Activated naive CD4-positive, alpha-beta T cell treated with anti-CD3 and anti-CD28 coated beads for 36 hours (primary cell): ENCODE measurements around the gene GNB5. TPM values are rescaled to one million over a fixed set of nuclear protein-coding genes. Genes with fewer than 3 reads are reported as not detected.
"Not testable (repeated sequence)": the region's sequence is repeated elsewhere in the genome, so short reads cannot be mapped to it uniquely, and the experiment has no call there.

ENCODE experiments used
- CTCF ChIA-PET: fragments of 350-600 bp; sonication (Branson Sonifier 250); formaldehyde crosslinking; loops from one replicate; lab custom pipeline; 2021; ENCODE audit warnings: antibody characterized with exemption; lab: Charles Lee
- DNase-seq: peaks from one replicate; pipeline ENCODE4 v3.0.0-alpha.2; 2020
- H3K27ac Mint-ChIP-seq: one replicate; pipeline ENCODE4 v1.8.0; 2021; ENCODE audit warnings: mild to moderate bottlenecking, mixed read lengths
- H3K27me3 Mint-ChIP-seq: one replicate; pipeline ENCODE4 v1.8.0; 2021; ENCODE audit warnings: low read depth, mixed read lengths
- H3K36me3 Mint-ChIP-seq: one replicate; pipeline ENCODE4 v1.8.0; 2021; ENCODE audit warnings: low read depth, mixed read lengths
- H3K4me1 Mint-ChIP-seq: one replicate; pipeline ENCODE4 v1.8.0; 2021; ENCODE audit warnings: low read depth, mixed read lengths
- H3K4me3 Mint-ChIP-seq: one replicate; pipeline ENCODE4 v1.8.0; 2021; ENCODE audit warnings: mild to moderate bottlenecking, moderate library complexity, mixed read lengths
- H3K9me3 Mint-ChIP-seq: one replicate; pipeline ENCODE4 v1.8.0; 2021; ENCODE audit warnings: mixed read lengths
- intact Hi-C: fragments of 100-400 bp; cut with micrococcal nuclease; formaldehyde crosslinking; loops from one replicate; pipeline ENCODE4 v1.15.1; 2023
- total RNA-seq, 2 experiments: library from RNA; stranded (reverse); gene quantifications; one replicate each; pipeline ENCODE4 v1.2.3, GENCODE V29; 2021

Gene GNB5
- 10 to 100 TPM; 23.2 to 23.6 TPM for total RNA-seq

DNA sequence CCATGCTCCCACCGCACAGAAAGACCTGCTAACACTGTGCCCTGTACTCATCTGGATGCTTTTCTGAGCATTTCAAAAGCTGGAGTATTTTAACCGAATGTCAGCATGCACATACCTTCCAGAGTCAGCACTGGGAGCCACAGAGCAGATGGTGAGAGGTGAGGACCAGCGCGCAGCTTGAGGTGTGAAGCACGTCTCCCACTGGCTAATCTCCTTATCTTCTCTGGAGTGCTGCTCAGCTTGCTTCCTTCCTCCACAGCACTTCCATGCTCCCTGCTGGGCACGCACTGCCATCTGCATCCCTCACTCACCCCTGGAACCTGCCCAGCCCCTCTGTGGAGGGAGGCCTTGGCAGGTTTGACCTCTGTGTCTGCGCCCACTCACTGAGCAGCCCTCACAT, at the start of gene GNB5:
Gene GNB5 (minus strand): TSS at position 186 of the 400 bp plus-strand sequence. CDS start 6,716 bp downstream, outside the sequence.
- Mint-ChIP-seq H3K27ac (no peak within 1 kb of the TSS), H3K27me3 (no peaks in the 10 kb centered on the region), H3K36me3 (no peaks in the 10 kb centered on the region), H3K4me1 (no peaks in the 10 kb centered on the region), H3K4me3 (no peak within 1 kb of the TSS), H3K9me3 (no peaks in the 10 kb centered on the region)
- CTCF ChIA-PET = interaction anchor here (0.6 to 2.1 kb wide), 2 partner anchors 17 to 156 kb away, joined by 3 to 7 read pairs; no protein-coding TSS in a partner anchor
- no peak for DNase-seq
- intact Hi-C loops = no loop called here

DNA sequence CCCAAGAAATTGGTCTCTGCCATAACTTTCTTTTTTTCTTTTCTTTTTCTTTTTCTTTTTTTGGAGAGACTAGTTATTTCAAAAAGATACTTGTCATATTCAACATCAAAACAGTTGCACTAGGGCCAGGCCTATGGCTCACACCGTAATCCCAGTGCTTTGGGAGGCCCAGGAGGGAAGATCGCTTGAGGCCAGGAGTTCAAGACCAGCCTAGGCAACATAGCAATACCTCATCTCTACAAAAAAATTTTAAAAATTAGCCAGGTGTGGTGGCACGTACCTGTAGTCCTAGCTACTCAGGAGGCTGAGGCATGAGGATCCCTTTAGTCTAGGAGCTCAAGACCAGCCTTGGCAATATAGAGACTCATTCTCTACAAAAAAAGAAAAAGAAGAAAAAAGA, 49.0 kb upstream of the GNB5 start:
- intact Hi-C loops = no loop called here
- no peaks in the 10 kb centered on the region for H3K36me3 Mint-ChIP-seq
- H3K4me3 Mint-ChIP-seq = no peak overlapping the region
- CTCF ChIA-PET = interaction anchor here (2.0 kb wide), 1 partner anchor 13 kb away, joined by 10 read pairs; no protein-coding TSS in a partner anchor
- H3K27me3 Mint-ChIP-seq = no peaks in the 10 kb centered on the region
- H3K4me1 Mint-ChIP-seq = peaks cover 21% of the 10 kb centered on the region
- no peak overlapping the region for H3K27ac Mint-ChIP-seq
- no peak for DNase-seq
- H3K9me3 Mint-ChIP-seq = no peaks in the 10 kb centered on the region

DNA sequence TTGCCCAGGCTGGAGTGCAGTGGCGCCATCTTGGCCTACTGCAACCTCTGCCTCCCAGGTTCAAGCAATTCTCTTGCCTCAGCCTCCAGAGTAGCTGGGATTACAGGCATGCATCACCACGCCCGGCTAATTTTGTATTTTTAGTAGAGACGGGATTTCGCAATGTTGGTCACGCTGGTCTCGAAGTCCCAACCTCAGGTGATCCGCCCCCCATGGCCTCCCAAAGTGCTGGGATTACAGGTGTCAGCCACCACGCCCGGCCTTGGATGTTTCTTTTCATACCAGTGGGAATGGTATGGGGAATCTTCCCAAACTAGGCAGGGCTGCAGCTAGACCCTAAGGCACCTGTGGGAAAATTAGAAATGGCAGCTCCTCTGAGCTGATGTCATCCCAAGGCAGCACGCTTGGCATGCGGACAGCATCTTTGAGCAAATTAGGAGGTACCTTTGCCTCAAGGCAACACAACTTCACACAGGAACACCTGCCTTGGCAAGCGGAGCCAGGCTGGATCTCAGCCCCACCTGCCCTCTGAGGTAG, 47.9 kb upstream of the GNB5 start:
- H3K27ac Mint-ChIP-seq, H3K4me3 Mint-ChIP-seq, DNase-seq, H3K36me3 Mint-ChIP-seq, H3K9me3 Mint-ChIP-seq, H3K27me3 Mint-ChIP-seq, intact Hi-C loops: not testable (repeated sequence)
- CTCF ChIA-PET = interaction anchor here (0.9 to 2.1 kb wide), 3 partner anchors 11 to 18 kb away, joined by 4 to 15 read pairs (median 4); no protein-coding TSS in a partner anchor
- H3K4me1 Mint-ChIP-seq = peaks cover 32% of the 10 kb centered on the region

DNA sequence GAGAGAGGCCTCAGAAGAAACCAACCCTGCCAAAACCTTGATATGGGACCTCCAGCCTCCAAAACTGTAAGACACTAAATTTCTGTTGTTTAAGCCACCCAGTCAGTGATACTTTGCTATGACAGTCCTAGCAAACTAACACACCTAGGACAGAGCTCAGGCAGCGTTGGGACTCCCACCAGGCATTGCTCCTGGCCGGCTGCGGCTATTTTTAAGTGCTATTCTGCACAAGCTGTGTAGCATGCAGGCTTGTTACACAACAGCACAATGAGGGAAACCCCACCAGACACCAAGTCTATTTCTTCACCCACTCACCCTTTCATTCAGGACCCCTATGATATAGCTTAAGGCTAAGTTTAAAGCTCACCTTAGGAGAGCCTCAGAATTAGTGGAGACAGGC, 47.0 kb upstream of the GNB5 start:
- intact Hi-C loops = no loop called here
- CTCF ChIA-PET = interaction anchor here (1.3 to 2.1 kb wide), 2 partner anchors 10 to 12 kb away, joined by 4 to 15 read pairs; no protein-coding TSS in a partner anchor
- Mint-ChIP-seq H3K27ac (no peak overlapping the region), H3K9me3 (no peaks in the 10 kb centered on the region), H3K4me3 (no peak overlapping the region), H3K36me3 (no peaks in the 10 kb centered on the region), H3K27me3 (no peaks in the 10 kb centered on the region), H3K4me1 (peaks cover 41% of the 10 kb centered on the region)
- no peak for DNase-seq

DNA sequence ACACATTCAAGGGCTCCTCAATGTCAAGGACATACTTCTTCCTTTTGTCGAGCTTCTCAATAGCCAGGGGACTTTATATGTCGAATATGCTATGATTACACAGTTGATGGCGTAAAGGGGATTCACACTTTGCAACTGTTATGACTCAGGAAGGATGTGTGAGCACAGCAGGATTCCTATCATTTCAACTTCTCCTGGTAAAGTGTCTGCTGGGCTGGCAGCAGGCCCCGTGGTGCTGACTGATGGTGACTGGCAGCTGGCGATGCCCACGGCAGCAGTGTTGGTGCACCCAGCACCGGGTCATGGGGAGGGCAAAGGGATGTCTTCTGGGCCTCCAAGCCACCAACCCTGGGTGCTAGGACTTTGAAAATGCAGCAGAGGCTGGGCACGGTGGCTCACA, 44.8 kb upstream of the GNB5 start:
- intact Hi-C loops = no loop called here
- Mint-ChIP-seq H3K9me3 (no peaks in the 10 kb centered on the region), H3K27me3 (no peaks in the 10 kb centered on the region), H3K4me3 (no peak overlapping the region), H3K4me1 (peaks cover 46% of the 10 kb centered on the region), H3K36me3 (no peaks in the 10 kb centered on the region), H3K27ac (no peak overlapping the region)
- peak; percentile 45 for DNase-seq
- CTCF ChIA-PET = interaction anchor here (0.7 to 1.7 kb wide), 8 partner anchors 9 to 453 kb away, joined by 3 to 10 read pairs (median 4); no protein-coding TSS in a partner anchor

DNA sequence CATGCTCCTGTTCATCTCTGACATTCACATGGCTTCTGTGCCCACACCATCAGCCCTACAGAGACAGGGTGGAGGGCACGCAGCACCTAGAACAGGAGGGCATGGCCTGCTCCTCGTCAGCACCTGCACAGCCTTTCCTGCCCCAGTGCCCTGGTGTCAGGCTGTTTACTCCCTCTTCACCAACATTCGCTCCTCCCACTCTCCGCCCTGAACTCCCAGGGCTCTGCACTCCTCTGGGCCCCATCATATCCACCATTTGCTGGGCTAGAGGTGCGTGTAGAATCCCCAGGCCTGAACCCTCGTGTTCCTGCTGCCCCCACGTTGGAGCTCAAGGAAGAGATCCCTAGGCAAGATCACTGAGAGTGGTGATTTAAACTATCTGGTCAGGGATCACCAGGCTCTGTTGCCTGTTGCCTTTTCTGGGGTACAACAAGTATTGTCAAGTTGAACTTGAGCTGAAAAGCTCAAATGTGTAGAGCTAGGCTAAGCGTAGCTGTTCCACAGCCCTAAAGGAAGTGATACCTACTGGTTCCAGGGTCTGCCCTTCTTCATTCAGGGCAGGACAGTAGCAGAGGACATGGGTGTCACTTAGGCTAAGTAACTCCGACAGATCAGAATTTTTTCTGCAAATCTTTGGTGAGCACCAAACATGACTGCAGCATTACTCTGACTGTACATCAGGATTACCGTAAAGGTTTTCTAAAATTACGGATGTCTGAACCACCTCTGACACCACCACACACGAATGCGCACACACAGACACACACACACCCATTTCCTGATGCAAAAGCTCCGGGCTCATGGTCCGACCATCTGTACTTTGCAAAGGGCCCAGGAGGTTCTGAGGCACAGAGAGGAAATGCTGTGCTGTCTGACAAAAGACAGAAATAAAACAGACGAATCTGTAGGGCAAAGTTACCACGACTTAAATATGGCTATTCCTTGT, 43.7 kb upstream of the GNB5 start:
- intact Hi-C loops = loop anchor here (2.0 kb wide), 1 partner anchor 28 kb away; no protein-coding TSS in a partner anchor
- Mint-ChIP-seq H3K4me1 (peaks cover 43% of the 10 kb centered on the region), H3K9me3 (no peaks in the 10 kb centered on the region), H3K4me3 (peak overlapping the region; percentile 24), H3K27me3 (no peaks in the 10 kb centered on the region), H3K36me3 (no peaks in the 10 kb centered on the region), H3K27ac (peak overlapping the region; percentile 79)
- peak; percentile 69 for DNase-seq
- CTCF ChIA-PET = interaction anchor here (1.0 to 1.7 kb wide), 8 partner anchors 7 to 334 kb away, joined by 3 to 10 read pairs (median 4); no protein-coding TSS in a partner anchor

DNA sequence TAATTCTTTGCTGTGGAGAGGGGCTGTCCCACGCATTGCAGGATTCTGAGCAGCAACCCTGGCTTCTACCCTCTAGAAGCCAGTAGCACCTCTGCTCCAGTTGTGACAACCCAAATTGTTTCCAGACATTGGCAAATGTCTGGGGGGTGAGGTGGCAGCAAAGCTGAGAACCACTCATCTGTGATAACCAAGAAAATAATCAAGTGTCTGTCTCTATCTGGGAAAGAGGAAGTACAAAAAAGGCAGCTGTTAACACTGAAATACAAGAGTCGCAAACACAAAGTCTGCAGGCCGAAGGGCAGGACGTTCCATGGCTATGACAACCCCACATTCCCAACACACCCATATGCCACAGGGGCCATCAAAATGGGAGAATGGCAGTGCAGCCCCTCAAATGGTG, 42.2 kb upstream of the GNB5 start:
- DNase-seq = no peak
- intact Hi-C loops = loop anchor here (2.0 kb wide), 1 partner anchor 19 kb away; no protein-coding TSS in a partner anchor
- no peak overlapping the region for H3K4me3 Mint-ChIP-seq
- CTCF ChIA-PET = interaction anchor here (1.0 to 1.3 kb wide), 4 partner anchors 16 to 502 kb away, joined by 3 to 6 read pairs (median 4); no protein-coding TSS in a partner anchor
- no peaks in the 10 kb centered on the region for H3K9me3 Mint-ChIP-seq
- H3K27me3 Mint-ChIP-seq = no peaks in the 10 kb centered on the region
- H3K4me1 Mint-ChIP-seq = peaks cover 43% of the 10 kb centered on the region
- H3K36me3 Mint-ChIP-seq = no peaks in the 10 kb centered on the region
- peak overlapping the region; percentile 1 for H3K27ac Mint-ChIP-seq

DNA sequence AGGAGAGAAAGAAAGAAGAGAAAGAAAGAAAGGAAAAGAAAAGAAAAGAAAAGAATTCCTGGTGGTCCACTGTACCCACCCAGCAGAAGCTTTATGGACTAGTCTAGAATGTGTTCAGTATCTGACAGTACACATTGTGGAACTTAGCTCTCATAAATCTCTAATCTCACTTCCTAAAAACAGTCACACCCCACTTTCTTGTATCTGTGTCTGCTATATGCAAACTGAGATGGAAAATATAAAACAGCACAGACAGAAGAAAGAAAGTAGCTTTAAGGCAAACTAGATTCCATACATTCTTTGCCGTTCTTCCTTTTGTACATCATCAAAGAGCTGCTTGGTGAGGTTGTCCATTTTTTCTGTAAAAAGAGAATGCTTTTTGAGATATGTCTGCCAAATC, 41.1 kb upstream of the GNB5 start:
- Mint-ChIP-seq H3K4me1 (peaks cover 45% of the 10 kb centered on the region), H3K27me3 (no peaks in the 10 kb centered on the region), H3K27ac (peak overlapping the region; percentile 54), H3K4me3 (no peak overlapping the region), H3K9me3 (no peaks in the 10 kb centered on the region), H3K36me3 (no peaks in the 10 kb centered on the region)
- intact Hi-C loops = loop anchor here (2.0 kb wide), 1 partner anchor 20 kb away; no protein-coding TSS in a partner anchor
- CTCF ChIA-PET = interaction anchor here (0.5 to 1.3 kb wide), 6 partner anchors 9 to 251 kb away, joined by 3 to 6 read pairs (median 3); no protein-coding TSS in a partner anchor
- no peak for DNase-seq

DNA sequence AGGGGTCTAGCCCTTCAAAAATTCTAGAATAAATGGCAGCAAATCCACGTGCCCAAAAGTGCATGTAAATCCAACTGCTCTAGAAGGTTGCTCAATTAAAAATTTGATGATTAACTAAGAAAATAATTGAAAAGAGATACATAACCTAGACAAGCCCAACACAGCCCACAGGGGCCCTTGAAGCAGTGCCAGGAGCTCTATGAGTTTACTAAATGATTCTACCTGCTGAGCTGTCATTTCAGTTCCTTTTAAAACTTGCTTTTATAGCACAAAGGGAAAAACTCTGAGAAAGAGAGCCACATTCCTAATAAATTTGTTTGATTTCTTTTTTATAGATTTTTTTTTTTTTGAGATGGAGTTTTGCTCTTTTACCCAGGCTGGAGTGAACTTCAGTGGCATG, 38.9 kb upstream of the GNB5 start:
- Mint-ChIP-seq H3K9me3 (no peaks in the 10 kb centered on the region), H3K27me3 (no peaks in the 10 kb centered on the region), H3K36me3 (no peaks in the 10 kb centered on the region), H3K4me3 (no peak overlapping the region), H3K27ac (no peak overlapping the region), H3K4me1 (peaks cover 33% of the 10 kb centered on the region)
- CTCF ChIA-PET = interaction anchor here (1.1 to 3.7 kb wide), 6 partner anchors 13 to 91 kb away, joined by 3 to 25 read pairs (median 4); no protein-coding TSS in a partner anchor
- intact Hi-C loops = no loop called here
- DNase-seq = no peak

DNA sequence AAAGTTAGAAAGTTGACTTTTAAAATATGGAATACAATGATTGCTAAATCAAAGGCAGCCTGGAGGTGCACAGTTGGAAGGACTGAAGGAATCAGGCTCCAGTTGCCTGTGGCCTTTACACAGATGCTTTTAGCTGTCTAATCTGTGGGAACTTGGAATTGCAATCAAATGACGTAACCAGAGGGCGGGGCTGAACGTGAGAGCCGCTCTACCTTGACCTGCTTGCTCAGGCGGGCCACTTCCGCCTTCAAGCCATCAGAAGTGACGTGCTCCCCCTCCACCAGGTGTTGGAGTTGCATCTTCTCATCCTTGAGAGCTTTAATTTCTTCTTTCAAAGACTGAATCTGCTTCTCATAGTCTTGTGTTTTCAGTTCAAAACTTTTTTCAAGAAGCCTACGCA, 37.7 kb upstream of the GNB5 start:
- H3K9me3 Mint-ChIP-seq = no peaks in the 10 kb centered on the region
- no peaks in the 10 kb centered on the region for H3K36me3 Mint-ChIP-seq
- no peak overlapping the region for H3K4me3 Mint-ChIP-seq
- no peak overlapping the region for H3K27ac Mint-ChIP-seq
- no peak for DNase-seq
- CTCF ChIA-PET = interaction anchor here (0.7 to 4.2 kb wide), 7 partner anchors 12 to 65 kb away, joined by 3 to 25 read pairs (median 9); no protein-coding TSS in a partner anchor
- no peaks in the 10 kb centered on the region for H3K27me3 Mint-ChIP-seq
- intact Hi-C loops = loop anchor here (10.0 kb wide), 1 partner anchor 574 kb away; no protein-coding TSS in a partner anchor
- H3K4me1 Mint-ChIP-seq = peaks cover 22% of the 10 kb centered on the region

DNA sequence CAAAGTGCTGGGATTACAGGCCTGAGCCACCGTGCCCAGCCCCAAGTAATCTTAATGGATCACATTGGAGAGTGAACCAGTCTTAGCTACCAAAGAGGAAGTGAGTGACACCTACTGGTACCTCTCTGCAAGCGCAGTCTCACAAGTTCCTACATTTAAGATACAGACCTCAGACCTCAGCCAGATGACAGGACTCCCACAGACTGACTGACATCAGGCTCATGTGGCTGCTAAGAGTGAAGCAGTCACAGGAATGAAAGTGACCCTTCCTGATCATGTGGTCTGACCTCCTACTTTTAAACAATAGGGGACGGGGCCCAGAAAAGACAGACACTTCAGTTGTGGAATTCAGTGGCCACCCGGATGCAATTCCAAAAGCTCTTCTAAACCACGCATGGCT, 36.3 kb upstream of the GNB5 start:
- Mint-ChIP-seq H3K27me3 (no peaks in the 10 kb centered on the region), H3K4me3 (no peak overlapping the region), H3K36me3 (no peaks in the 10 kb centered on the region), H3K9me3 (no peaks in the 10 kb centered on the region), H3K27ac (no peak overlapping the region), H3K4me1 (peaks cover 17% of the 10 kb centered on the region)
- CTCF ChIA-PET = interaction anchor here (0.6 to 4.2 kb wide), 31 partner anchors 8 to 338 kb away, joined by 3 to 25 read pairs (median 5); partner anchors contain the start of gene LEO1
- intact Hi-C loops = loop anchor here (1.0 to 10.0 kb wide), 8 partner anchors 19 to 573 kb away; no protein-coding TSS in a partner anchor
- DNase-seq = peak; percentile 85
